ENCODE measurements around the gene POU2F3.
"Not testable (repeated sequence)": the region's sequence is repeated elsewhere in the genome, so short reads cannot be mapped to it uniquely, and the experiment has no call there.

Gene POU2F3

DNA sequence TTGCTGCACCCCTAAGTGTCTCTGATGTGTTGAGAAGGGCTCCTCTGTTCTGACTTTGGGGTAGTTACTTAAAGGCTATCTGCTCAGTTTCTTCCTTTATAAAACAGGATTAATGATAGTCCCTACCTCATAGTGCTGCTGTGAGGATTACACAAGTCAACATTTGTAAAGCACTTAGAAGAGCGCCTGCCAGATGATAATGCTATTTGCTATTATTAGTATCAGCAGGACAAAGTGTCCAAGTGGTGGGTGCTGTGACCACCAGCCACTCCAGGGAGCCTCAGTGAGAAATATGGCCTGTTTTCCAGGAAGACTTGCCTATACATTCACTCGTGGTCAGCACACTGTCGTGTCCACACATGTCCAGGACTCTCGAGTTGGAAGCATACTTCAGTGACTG, 16.2 kb downstream of the POU2F3 start:
- no peak for DNase-seq

DNA sequence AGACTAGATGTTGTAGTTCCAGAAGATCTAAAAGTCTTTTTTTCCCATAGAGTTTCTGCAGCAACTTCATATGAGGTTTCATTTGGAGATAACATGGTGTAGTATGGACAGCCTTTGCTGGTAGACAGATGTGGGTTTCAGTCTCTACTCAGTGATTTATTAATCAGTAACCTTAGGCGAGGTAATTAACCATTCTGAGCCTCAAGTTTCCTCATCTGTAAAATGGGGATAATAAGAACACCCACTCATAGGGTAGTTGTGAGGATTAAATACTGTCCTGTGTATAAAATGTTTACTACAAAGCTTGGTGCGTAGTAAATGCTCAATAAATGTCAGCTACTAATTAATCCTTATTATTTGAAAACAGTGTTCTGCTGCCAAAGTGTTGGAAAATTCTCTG, 16.8 kb downstream of the POU2F3 start:
- DNase-seq = no peak

DNA sequence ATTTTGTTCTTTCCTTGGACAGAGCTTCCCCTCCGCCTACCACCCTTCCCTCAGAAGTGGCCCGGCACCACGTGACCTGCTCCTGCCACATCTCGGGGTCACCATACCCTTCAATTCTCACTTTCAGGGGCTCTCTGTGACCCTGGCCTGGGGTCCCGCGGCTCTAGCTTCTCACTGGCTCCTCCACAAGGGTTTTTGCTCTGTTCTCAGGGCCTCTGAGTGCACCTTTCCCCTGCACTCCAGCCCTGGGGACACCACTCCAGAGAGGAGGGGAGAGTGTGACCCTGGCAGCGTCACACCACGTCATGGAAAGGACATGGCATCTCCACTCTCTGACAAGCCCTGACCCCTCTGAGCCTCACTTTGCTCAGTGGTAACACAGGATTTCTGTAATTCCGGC, 17.4 kb downstream of the POU2F3 start:
- no peak for DNase-seq

DNA sequence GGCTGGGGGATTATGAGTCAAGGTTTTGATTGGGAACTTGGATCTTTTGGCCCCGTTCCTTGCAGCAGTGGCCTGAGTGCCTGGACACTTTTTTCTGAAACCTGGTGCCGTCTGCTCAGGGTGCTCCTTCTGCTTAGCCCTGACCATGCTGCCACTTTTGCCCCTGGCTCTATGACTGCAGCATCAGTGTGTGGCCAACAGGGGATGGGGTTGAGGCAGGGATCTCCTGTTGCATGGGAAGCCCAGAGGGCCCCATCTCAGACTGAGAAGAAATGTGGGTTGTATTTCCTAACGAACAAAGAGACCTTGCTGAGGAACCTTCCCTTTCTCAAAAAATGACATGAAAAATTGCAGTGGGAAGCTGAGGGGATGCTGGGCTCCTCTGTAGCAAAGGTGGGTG, 18.7 kb downstream of the POU2F3 start:
- no peak for DNase-seq

DNA sequence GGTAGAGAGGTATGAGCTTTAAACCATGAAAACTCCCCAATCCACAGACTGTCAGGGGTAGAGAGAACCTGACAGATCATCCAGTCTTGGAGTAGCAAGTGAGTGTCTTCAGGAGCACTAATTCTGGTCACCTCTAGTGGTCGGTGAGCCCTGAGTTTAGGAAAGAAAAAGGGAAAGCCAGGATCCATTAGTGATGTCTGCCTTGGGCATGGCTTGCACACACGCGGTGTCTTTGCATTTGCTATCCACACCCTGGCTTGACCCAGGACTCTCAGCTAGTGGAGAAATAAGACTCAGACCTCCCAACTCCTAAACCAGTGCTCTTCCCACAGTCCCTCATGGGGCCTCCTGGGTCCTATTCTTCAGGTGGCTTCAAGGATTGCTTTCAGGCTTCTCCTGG, 19.3 kb downstream of the POU2F3 start:
- no peak for DNase-seq

DNA sequence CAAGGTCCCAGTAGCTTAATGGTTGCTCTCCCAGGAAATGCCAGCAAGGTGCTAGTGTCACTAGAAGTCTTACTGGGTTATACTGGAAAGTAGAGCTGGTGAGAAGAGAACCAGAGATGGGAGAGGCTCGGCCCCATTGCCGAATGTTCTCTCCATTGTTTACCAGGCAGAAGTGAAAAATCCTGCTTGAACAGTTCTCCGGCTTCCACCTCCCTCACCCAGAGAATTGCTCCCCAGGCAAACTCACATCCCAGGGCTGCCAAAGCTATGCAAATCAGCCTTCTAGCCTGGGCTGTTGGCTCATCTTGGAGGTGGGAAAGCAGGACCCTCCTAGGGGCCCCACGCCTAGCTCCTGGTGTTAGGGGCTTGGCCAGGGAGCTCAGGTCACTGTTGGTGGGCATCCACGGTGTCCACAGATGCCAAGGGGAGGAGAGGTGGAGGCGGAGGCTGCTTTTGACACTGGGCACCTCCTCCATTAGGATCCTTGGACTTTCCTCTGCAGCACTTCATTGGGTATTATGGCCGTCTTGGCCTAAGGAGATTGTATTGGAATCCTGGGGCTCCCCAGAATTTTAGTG, 20.1 kb downstream of the POU2F3 start:
- no peak for DNase-seq

DNA sequence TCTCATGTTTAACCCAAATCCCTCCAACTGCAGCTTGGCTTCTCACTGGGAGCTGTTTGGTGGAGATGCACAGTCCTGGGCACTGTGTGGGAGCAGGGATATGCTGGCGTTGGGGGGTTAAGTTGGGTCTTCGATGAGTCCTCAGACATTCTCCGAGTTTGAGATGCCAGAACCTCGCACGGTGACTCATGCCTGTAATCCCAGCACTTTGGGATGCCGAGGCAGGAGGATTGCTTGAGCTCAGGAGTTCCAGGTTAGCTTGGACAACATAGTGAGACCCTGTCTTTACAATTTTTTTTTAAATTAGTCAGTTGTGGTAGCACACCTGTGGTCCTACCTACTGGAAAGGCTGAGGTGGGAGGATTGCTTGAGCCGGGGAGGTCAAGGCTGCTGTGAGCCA, 20.7 kb downstream of the POU2F3 start:
- no peak for DNase-seq

DNA sequence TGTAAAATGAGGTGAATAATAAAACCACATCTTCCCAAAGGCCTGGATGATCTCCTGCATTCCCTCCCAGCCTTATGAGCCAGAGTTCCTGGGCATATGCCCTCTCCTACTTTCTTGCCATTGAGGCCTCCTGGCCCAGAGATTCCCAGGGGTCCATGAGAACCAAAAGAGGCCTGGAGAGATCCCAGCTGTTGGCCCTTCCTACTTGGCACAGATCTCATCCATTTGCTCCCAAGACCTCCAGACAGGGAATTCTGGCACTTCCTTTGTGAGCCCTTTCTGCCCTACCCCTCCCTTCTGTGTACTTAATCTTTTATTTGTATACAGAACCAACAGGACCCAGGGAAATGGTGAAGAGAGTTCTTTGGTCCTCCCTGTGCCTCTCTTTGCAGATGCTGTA, 21.4 kb downstream of the POU2F3 start:
- DNase-seq = no peak

DNA sequence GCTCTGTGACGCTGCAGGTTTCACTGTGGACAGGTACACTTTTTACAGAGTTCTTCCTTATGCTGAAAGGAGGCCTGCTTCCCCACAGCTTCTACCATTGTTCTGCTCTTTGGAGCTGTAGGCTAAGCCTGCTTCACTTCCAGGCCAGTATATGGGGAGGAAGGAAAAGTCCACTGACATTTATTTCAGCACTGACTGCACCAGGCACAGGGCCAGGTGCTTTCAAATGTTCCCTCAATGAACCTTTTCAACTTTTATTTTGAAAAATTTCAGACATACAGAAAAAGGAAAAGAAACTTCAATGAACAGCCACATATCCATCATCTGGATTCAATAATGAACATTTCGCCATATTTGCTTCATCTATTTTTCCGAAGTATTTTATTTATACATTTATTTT, 22.0 kb downstream of the POU2F3 start:
- DNase-seq = no peak

DNA sequence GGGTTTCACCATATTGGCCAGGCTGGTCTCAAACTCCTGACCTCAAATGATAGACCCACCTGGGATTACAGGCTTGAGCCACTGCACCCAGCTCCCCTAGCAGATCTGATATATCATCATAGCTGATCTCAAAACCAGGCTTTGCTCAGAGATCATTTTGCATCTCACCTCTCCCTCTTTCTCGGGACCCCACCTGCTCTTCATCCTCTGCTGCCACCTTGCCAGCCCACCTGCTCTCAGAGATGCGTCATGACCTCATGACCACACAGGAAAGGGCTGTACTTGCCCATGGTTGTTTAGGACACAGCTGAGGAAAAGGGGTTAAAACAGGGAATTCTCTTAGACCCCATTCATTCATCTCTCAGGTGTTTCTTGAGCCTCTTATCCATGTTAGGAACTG, 27.4 kb downstream of the POU2F3 start:
- no peak for DNase-seq

DNA sequence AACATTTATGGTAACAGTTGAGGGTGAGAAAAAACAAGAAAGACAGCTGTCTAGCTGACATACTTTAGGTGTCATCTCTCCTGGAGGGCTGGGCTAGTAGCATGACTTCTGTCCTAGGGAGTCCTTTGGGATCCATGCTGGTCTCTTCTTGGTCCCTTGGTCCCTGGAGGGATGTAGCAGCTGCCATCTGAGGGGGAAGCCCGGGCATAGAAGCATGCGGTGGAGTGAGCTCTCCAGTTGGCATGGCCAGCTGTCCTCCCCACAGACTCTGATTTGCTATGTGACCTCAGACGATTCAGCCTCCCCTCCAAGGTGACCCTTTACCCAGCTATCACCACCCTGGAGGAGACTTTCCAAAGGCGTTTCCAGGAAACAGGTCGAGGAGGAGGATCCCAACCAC, 28.7 kb downstream of the POU2F3 start:
- DNase-seq = no peak

DNA sequence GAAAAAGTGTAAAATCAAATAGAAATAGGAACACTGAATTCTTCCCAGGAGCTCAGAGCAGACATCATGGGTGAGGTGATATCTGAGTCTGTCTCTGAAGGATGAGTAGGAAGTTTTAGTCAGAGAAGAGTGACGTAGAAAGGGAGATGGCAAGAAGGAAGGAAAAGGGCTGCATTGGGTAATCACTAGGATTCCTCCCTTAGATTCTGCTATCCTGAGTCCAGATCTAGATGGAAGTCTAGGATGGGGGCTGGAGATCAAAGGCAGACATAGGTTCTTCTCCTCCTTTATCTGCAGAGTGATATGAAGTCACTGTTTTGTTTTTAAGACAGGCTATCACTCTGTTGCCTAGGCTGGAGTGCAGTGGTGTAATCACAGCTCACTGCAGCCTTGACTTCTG, 30.4 kb downstream of the POU2F3 start:
- DNase-seq = no peak

DNA sequence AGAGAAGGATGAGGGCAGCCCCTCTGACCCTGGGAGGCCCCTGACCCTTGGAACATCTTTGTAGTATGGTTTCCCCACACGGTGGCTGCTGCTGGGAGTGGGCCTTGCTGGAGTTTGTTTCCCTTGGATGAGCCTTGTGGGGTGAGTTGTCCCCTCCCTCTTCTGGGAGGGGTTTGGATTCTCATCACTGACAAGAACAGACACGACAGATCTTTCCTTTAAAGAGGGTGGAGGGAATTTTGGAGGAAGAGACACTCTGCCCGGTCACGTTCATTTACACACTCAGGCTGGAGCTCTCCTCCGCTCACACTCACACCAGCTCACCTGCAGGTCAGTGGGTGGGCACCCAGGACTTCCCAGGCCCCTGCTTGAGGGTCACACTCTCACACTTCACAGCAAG, 31.7 kb downstream of the POU2F3 start:
- no peak for DNase-seq

DNA sequence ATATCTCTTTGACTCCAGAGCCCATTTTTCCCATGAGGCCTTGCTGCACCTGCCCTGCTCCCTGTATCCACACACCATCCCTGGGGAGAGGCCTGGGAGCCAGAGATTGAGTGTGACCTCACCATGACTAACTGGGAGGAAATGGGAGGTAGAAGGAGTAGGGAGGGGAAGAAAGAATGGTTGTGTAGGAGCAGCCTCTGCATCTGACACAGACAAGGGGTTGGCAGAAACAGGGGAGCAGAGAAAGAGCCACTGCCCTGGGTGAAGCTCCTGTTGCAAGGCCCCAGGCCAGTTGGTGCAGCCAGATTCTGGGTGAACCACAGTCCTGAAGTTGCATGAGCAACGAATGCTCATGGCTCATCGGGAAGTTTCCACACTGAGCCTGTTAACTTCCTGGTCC, 32.4 kb downstream of the POU2F3 start:
- DNase-seq = no peak

DNA sequence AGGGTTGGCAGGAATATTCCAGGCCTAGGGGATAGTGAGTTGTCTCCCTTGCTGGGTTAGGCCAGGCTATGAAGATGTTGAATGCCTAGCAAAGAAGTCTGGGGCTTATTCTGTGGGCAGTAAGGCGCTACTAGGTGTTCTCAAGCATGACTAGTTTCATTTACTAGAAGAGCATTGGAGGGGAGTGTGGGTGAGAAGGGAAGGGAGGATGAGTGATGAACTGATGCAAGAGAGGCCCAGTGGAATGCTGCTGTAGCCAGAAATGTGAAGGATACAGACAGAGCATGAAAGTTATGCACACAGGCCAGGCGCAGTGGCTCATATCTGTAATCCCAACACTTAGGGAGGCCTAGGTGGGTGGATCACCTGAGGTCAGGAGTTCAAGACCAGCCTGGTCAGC, 33.5 kb downstream of the POU2F3 start:
- DNase-seq = no peak

DNA sequence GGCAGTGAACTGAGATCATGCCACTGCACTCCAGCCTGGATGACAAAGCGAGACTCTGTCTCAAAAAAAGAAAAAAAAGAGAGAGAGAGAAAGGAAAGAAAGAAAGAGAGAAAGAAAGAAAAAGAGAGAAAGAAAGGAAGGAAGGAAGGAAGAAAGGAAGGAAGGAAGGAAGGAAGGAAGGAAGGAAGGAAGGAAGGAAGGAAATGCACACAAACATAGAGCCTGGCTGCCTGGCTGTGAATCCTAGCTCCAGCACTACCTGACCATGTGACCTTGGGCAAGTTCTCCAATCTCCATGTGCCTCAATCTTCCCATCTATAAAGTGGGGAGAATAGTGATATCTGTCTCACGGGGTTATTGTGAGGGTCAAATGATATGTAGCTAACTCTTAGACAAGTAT, 34.0 kb downstream of the POU2F3 start:
- DNase-seq = not testable (repeated sequence)

DNA sequence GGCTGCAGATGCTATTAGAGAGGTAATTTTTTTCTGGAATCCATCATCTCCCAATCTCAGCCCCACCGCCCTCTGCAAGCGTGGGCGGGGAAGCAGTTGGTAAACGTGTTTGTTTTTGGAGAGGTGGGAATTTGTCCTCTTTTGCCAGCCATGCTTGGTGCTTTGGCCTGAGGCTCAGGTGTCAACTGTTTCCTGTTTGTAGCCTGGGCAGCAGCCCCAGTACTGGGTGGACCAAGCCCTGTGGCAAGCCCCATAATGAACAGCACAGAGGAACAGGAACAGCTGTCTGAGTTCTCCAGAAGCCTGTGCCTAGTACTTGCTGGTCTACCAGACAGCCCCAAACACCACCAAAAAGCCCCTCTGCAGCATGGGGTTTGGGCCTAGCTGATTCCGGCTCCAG, 39.6 kb downstream of the POU2F3 start:
- no peak for DNase-seq

DNA sequence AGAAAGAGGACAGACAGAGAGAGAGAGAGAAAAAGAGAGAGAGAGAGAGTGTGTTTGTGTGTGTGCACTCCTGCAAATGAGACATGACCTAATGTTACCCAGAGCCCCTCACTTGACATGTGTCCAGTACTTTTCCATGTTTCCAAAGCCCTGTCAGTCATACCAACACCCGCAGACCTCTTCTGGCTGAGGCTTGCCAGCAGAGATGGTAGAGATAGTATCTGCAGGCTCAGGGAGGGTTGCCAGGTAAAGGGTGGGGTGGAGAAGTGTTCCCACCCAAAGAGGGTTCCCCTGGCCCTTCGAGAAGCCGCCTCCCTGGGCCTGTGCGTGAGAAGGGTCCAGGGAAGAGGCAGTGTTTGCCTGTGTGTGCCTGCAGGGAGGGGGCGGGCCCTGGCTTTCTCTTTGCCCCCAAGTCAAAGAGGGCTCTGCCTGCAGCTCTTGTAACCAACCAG, 40.7 kb downstream of the POU2F3 start:
- DNase-seq = no peak

DNA sequence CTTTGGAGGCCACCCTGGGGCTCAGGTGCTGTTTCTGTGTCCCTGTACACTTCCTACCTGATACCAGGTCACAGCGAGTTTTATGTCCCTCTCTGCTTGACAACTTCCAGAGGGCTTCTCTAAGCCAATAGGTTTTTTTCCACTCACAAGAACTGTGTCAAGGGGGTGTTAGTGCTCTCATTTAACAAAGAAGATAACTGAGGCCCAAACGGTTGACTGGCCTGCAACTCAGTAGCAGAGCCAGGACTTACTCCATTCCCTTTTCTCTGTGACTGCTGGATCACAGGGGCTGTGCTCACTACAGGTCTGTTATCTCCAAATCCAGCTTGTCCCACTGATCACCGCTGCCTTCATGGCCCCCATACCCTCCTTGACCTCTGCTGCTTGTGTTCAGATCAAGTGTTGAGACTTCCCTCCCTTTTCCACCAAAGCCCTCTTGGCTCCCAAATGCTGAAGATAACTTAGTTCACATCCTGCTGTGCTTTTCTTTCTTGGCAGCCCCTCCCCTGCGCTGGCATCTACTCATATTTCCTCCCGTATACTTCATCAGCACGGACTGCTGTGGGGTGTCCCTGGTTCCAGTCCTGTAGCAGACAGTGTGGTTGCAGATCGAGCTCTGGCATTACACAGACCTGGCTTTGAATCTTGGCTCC, 41.3 kb downstream of the POU2F3 start:
- DNase-seq = no peak

DNA sequence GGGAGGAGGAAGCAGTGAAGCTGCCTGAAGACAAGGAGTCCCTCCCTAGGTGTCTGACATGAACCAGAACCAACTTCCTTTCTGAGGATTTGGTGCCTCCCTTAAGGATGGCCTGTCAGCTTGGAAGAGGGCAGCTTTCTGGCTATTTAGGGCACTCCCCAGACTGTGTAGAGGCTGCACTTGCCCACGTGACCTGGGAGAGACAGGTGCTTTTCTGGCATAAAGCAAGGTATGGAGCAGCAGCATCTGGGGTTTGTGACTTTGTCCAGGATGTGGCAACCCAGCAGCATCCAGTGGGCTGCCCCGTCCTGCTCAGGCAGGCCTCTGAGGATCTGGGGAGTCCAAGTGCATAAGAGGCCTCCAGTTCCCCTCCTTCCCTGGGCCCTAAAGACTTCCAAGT, 43.2 kb downstream of the POU2F3 start:
- no peak for DNase-seq

DNA sequence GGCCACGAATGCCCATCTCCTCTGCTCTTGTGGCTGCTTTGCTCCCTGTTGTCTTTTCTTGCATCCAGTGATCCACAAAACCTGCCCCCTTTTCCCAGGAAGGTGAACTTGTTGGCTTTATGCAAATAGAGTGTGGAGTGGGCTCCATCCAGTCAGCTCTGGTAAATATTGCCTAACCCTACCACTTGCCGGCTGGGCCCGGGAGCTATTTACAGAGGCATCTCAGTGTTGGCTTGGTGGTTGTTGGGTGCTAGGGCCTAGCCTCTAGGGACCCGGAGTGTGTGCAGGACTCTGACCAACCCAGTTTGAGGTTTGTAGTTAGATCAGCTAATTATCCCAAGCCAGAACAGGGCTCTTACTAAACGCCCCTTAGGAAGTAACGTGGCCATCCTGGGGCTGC, 44.3 kb downstream of the POU2F3 start:
- DNase-seq = no peak

DNA sequence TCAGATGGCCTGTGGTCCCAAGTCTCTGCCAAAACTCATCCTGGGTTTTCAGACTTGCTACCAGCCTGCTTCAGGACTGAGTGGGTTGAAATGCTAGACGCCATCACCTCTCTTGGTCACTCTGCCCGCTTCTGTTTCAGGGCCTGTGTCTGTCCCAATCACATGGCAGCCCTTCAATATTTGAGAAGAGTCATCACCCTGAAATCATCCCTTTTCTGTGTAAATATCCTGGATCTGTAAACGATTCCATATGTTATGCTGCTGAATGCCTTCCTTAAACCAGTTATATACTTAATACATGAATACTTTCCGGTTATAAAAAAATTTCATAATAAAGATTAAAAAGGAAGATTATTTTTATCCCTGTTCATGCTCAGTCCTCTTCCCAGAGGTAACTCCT, 45.3 kb downstream of the POU2F3 start:
- DNase-seq = no peak

DNA sequence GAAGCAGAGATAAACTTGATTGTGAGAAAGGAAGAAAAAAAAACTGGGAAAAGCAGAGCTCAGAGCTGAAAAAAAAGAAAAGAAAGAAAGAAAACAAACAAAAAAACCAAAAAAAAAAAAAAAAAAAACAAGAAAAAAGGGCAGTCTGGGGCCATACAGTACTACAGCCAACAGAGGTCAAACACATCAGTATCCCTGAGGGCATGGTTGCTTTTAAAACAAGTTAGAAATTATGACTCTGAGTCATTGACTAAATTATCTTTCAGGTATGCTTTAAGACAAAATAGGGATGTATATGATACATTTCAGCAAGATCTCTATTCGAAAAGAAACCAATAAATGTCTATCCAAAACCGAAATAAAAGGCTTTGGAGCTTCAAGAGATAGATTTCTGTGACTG, 48.1 kb downstream of the POU2F3 start:
- DNase-seq = no peak

DNA sequence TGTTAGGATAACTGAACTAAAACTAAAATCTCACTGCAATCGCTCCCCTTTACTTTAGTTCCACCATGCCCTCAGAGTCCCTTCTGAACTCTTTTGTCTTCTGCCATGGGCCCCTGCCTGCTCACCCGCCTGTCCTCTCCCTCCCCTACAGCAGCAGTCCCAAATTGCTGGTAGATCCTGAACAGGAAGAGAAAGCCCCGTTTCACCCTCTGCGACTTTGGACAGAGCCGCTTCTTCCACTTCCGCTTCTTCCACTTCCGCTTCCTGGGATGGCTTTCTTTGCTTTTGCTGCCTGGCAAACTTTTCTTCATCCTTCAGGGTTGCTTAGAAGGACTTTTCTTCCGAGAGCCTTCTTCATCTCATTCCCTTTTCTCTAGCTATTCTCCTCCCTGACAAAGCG, 49.5 kb downstream of the POU2F3 start:
- DNase-seq = no peak

DNA sequence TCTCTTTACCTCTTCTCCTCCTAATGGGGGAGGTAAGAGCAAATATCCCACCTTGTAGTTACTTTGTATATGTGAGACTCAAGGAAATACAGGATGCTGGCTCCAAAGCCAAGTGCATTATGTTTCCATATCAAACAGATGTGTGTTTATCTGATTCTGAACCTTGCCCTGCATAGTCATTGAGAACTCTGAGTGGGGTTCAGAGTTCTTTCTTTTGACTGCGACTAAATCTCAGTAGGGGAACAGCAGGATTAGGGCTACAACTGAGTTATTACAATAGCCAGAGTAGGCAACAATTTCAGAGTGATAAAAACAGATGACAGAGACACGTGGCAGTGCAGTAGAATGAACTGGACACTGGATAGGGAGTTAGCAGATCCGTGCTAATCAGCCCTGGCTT, 51.0 kb downstream of the POU2F3 start:
- no peak for DNase-seq
